ENCODE results near the gene CLCN4. TPM values are rescaled to one million over a fixed set of nuclear protein-coding genes. Genes with fewer than 3 reads are reported as not detected.

CLCN4 gene
- total RNA-seq, 4 donors from 2014 or later: 7.1 to 19.1 (median 15.9) TPM

- no peak overlapping the region for H3K4me3 ChIP-seq (replicated peaks in 1 of 3)
- DNase-seq: no peak
- no peak overlapping the region for H3K27ac ChIP-seq
- intact Hi-C loops (cut with DNase I): loop anchor here (5.0 kb wide), 1 partner anchor 950 kb away; no protein-coding TSS in a partner anchor
- no peaks in the 10 kb centered on the region for H3K4me1 ChIP-seq
- no peaks in the 10 kb centered on the region for H3K27me3 ChIP-seq
- WGBS, 2 donors: 92 to 93% methylated on average over 8 to 15 of the region's 15 CpGs
- H3K36me3 ChIP-seq: no peaks in the 10 kb centered on the region
- no peaks in the 10 kb centered on the region for H3K9me3 ChIP-seq
- TF ChIP-seq CTCF (IDR thresholded peaks at IDR 0.05): no peak
- no peak for TF ChIP-seq POLR2A (IDR thresholded peaks at IDR 0.05)
Measured at GRCh38 chrX:10187421-10187820, 30.6 kb downstream of the CLCN4 start.

GRCh38 chrX:10189317-10190268, 32.8 kb downstream of the CLCN4 start:
- TF ChIP-seq POLR2A (IDR thresholded peaks at IDR 0.05) (no peak), CTCF (IDR thresholded peaks at IDR 0.05) (peak; percentile 24 to 82 (median 62))
- Histone ChIP-seq H3K4me1 (no peaks in the 10 kb centered on the region), H3K27me3 (no peaks in the 10 kb centered on the region), H3K9me3 (no peaks in the 10 kb centered on the region), H3K27ac (no peak overlapping the region), H3K36me3 (no peaks in the 10 kb centered on the region), H3K4me3 (replicated peaks in 1 of 3) (no peak overlapping the region)
- intact Hi-C loops (cut with DNase I): loop anchor here (5.0 to 10.0 kb wide), 3 partner anchors 445 to 948 kb away; no protein-coding TSS in a partner anchor
- 44 to 59% methylated on average over 10 to 16 of the region's 16 CpGs for WGBS, 2 donors
- peak; percentile 61 to 67 for DNase-seq

GRCh38 chrX:10190367-10190766, 33.6 kb downstream of the CLCN4 start:
- peak; percentile 16 to 21 for DNase-seq
- peak in 4 of 6 experiments; percentile 40 to 51 (median 42) for TF ChIP-seq CTCF (IDR thresholded peaks at IDR 0.05)
- TF ChIP-seq POLR2A (IDR thresholded peaks at IDR 0.05): no peak
- WGBS, 2 donors: 7 to 14% methylated on average over 3 of the region's 3 CpGs
- Histone ChIP-seq H3K4me3 (replicated peaks in 1 of 3) (no peak overlapping the region), H3K27me3 (no peaks in the 10 kb centered on the region), H3K27ac (no peak overlapping the region), H3K9me3 (no peaks in the 10 kb centered on the region), H3K36me3 (no peaks in the 10 kb centered on the region), H3K4me1 (no peaks in the 10 kb centered on the region)
- intact Hi-C loops (cut with DNase I): loop anchor here (10.0 kb wide), 2 partner anchors 444 to 534 kb away; no protein-coding TSS in a partner anchor

GRCh38 chrX:10193587-10193986, 36.8 kb downstream of the CLCN4 start:
- Histone ChIP-seq H3K4me1 (no peaks in the 10 kb centered on the region), H3K27me3 (no peaks in the 10 kb centered on the region), H3K27ac (no peak overlapping the region), H3K4me3 (replicated peaks in 1 of 3) (no peak overlapping the region), H3K9me3 (no peaks in the 10 kb centered on the region), H3K36me3 (peaks cover 0 to 6% of the 10 kb centered on the region in 2 donors)
- no peak for TF ChIP-seq CTCF (IDR thresholded peaks at IDR 0.05)
- TF ChIP-seq POLR2A (IDR thresholded peaks at IDR 0.05): no peak
- no peak for DNase-seq
- intact Hi-C loops (cut with DNase I): loop anchor here (10.0 kb wide), 2 partner anchors 441 to 531 kb away; no protein-coding TSS in a partner anchor

- no peaks in the 10 kb centered on the region for H3K4me1 ChIP-seq
- DNase-seq: no peak
- peaks cover 0 to 6% of the 10 kb centered on the region in 2 donors for H3K36me3 ChIP-seq
- no peak overlapping the region for H3K27ac ChIP-seq
- intact Hi-C loops (cut with DNase I): loop anchor here (10.0 kb wide), 2 partner anchors 439 to 529 kb away; no protein-coding TSS in a partner anchor
- H3K4me3 ChIP-seq (replicated peaks in 1 of 3): no peak overlapping the region
- no peaks in the 10 kb centered on the region for H3K27me3 ChIP-seq
- WGBS, 2 donors: 88 to 91% methylated on average over 4 of the region's 4 CpGs
- TF ChIP-seq POLR2A (IDR thresholded peaks at IDR 0.05) (no peak), CTCF (IDR thresholded peaks at IDR 0.05) (no peak)
- H3K9me3 ChIP-seq: no peaks in the 10 kb centered on the region
Measured at GRCh38 chrX:10195425-10195824, 38.6 kb downstream of the CLCN4 start.
